ENCODE data around the gene ADCYAP1.
A peak's percentile ranks its signal among the peaks of the same experiment; 100 is the strongest.
"Not testable (repeated sequence)": the region's sequence is repeated elsewhere in the genome, so short reads cannot be mapped to it uniquely, and the experiment has no call there.

The ADCYAP1 gene

GRCh38 chr18:904218-905090, at the start of gene ADCYAP1:
TSS of gene ADCYAP1 (plus strand) at chr18:904871. CDS start at chr18:905387, 516 bp downstream.
- DNase-seq: peak; percentile 76

GRCh38 chr18:857986-858385, 46.7 kb upstream of the ADCYAP1 start:
- DNase-seq: no peak

- peak; percentile 73 for DNase-seq
Measured at GRCh38 chr18:864872-865273, 39.8 kb upstream of the ADCYAP1 start.

- no peak for DNase-seq
Measured at GRCh38 chr18:867257-867656, 37.4 kb upstream of the ADCYAP1 start.

- not testable (repeated sequence) for DNase-seq
Measured at GRCh38 chr18:873426-873825, 31.2 kb upstream of the ADCYAP1 start.

GRCh38 chr18:875912-876311, 28.8 kb upstream of the ADCYAP1 start:
- DNase-seq: no peak

- no peak for DNase-seq
Measured at GRCh38 chr18:877238-877637, 27.4 kb upstream of the ADCYAP1 start.

- DNase-seq: no peak
Measured at GRCh38 chr18:886076-886475, 18.6 kb upstream of the ADCYAP1 start.

GRCh38 chr18:887716-888115, 17.0 kb upstream of the ADCYAP1 start:
- no peak for DNase-seq

GRCh38 chr18:892316-892715, 12.4 kb upstream of the ADCYAP1 start:
- DNase-seq: peak; percentile 26

- DNase-seq: no peak
Measured at GRCh38 chr18:896315-896714, 8.4 kb upstream of the ADCYAP1 start.

GRCh38 chr18:901761-902160, 2.9 kb upstream of the ADCYAP1 start:
- DNase-seq: no peak

GRCh38 chr18:902229-902628, 2.4 kb upstream of the ADCYAP1 start:
- DNase-seq: peak; percentile 51

GRCh38 chr18:903701-904100, 970 bp upstream of the ADCYAP1 start:
- DNase-seq: peak; percentile 66

GRCh38 chr18:905307-905947, 756 bp downstream of the ADCYAP1 start:
- peak; percentile 61 for DNase-seq

- peak; percentile 69 for DNase-seq
Measured at GRCh38 chr18:905948-906415, 1.3 kb downstream of the ADCYAP1 start.

GRCh38 chr18:906416-907114, 1.9 kb downstream of the ADCYAP1 start:
- DNase-seq: peak; percentile 79

- peak; percentile 65 for DNase-seq
Measured at GRCh38 chr18:907115-907884, 2.6 kb downstream of the ADCYAP1 start.

GRCh38 chr18:907885-908757, 3.5 kb downstream of the ADCYAP1 start:
- peak; percentile 77 for DNase-seq

GRCh38 chr18:908758-909724, 4.4 kb downstream of the ADCYAP1 start:
- peak; percentile 81 for DNase-seq
